Measurements from ENCODE around the gene GPHA2.

Gene GPHA2

GRCh38 chr11:64888729-64889511 is 46.8 kb downstream of the GPHA2 start:
- no peak for DNase-seq

- DNase-seq = no peak
These were observed 47.3 kb downstream of the GPHA2 start for GRCh38 chr11:64888406-64888728.

- DNase-seq = peak; percentile 62
These were observed 47.8 kb downstream of the GPHA2 start for GRCh38 chr11:64887757-64888405.

GRCh38 chr11:64887234-64887756 is 48.4 kb downstream of the GPHA2 start:
- DNase-seq = no peak

- DNase-seq = no peak
These were observed 50.1 kb downstream of the GPHA2 start for GRCh38 chr11:64885367-64886286.
